Measurements from ENCODE around the gene CLINT1.
A peak's percentile ranks its signal among the peaks of the same experiment; 100 is the strongest.

The CLINT1 gene

GRCh38 chr5:157820593-157821252 lies 38.2 kb downstream of the CLINT1 start:
- DNase-seq (ENCODE audit: low spot score) = peak; percentile 14

GRCh38 chr5:157819502-157820115 lies 39.3 kb downstream of the CLINT1 start:
- no peak for DNase-seq (ENCODE audit: low spot score)

DNA sequence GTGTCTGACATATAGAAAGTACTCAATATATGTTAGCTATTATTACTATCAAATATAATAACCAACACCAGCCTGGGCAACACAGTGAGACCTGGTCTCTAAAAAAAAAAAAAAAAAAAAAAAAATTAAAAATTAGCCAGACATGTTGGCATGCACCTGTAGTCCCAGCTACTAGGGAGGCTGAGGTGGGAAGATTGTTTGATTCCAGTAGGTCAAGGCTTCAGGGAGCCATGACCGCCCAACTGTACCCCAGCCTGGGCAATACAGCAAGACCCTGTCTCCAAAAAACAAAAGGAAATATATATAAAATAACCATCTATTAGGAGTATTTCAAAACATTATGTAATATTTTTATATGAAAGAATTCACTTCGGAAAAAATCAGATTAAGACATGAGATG lies 40.6 kb downstream of the CLINT1 start:
- no peak for DNase-seq (ENCODE audit: low spot score)

GRCh38 chr5:157817928-157818327 lies 41.0 kb downstream of the CLINT1 start:
- no peak for DNase-seq (ENCODE audit: low spot score)

DNA sequence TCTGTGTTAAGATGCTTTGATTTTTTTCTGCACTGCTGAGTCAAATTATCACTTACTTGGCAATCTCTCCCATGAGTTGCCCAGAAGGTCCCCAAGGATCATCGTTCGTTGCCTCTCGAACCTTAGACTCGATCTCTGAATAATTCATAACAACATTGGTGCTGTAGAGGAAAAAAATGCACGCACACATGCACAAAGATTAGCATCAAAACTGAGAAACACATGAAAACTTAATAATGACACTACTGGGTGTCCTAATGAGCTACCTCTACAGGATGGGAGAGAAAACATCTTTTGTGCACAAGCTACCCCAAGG lies 41.6 kb downstream of the CLINT1 start:
- DNase-seq (ENCODE audit: low spot score) = no peak

- no peak for DNase-seq (ENCODE audit: low spot score)
These were observed 42.1 kb downstream of the CLINT1 start for GRCh38 chr5:157816682-157817386.

DNA sequence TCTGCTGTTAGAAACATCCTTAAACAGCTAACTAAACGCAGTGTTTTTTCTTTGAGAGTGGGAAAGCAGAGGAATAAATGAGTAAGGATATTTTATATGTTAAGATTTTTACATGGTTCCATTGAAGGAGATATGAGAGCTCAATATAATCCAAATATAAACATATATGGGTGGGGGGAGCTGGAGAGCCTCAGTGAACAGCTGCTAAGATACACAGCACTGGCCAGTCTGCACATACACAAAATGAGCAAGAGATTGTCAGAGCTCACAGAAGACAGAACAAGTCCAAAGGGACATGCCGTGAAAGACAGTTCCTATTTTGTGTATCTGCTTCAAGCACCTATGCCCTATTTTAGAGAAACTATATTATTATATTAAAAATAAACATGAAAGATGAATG lies 46.9 kb downstream of the CLINT1 start:
- no peak for DNase-seq (ENCODE audit: low spot score)

GRCh38 chr5:157808043-157808442 lies 50.9 kb downstream of the CLINT1 start:
- DNase-seq (ENCODE audit: low spot score) = no peak

DNA sequence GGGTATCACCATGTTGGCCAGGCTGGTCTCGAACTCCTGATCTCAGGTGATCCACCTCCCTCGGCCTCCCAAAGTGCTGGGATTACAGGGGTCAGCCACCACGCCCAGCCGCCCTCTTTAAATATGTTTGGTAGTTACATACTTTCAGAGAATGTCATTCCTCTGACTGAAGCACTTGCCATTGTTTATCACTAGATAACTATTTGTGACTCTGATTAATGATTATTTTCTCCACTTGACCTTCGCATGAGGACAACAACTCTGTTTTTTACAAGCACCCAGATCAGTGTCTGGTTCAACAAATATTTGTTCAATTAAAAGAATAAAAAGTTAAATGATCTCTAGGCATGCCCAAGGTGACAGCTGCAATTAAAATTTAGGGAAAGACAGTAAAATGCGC lies 56.2 kb downstream of the CLINT1 start:
- no peak for DNase-seq (ENCODE audit: low spot score)

DNA sequence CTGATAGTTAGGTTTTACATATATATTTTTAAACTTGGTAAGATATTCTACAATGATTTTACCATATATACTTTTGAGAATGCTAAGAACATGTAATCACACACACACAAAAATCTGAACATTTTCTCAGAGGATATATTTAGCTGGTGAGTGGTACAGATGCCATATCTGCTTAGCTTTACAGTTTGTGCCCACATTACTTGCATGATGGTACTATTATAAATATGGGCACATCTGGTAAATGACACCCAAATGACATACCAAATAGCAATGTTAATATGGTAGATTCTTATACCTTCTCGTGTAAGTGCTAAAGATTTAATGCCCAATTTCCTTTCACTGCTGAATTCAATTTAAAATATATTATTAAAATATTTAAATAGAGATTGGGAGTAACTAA lies 58.8 kb downstream of the CLINT1 start:
- no peak for DNase-seq (ENCODE audit: low spot score)

DNA sequence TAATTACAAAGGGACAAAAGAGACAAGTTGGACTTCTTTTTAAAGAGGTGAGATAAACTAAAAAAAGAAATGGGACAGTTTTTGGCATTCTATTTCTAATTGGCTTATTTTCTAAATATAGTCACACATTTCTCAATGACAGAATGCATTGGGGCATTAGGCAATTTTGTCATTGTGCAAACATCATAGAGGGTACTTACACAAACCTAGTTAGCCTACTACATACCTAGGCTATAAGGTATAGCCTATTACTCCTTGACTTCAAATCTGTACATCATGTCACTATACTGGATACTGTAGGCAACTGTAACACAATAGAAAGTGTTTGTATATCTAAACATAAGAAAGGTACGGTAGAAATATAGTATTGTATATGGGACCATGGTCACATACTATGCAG lies 59.4 kb downstream of the CLINT1 start:
- DNase-seq (ENCODE audit: low spot score) = no peak

- DNase-seq (ENCODE audit: low spot score) = no peak
These were observed 65.6 kb downstream of the CLINT1 start for GRCh38 chr5:157793301-157793700.

DNA sequence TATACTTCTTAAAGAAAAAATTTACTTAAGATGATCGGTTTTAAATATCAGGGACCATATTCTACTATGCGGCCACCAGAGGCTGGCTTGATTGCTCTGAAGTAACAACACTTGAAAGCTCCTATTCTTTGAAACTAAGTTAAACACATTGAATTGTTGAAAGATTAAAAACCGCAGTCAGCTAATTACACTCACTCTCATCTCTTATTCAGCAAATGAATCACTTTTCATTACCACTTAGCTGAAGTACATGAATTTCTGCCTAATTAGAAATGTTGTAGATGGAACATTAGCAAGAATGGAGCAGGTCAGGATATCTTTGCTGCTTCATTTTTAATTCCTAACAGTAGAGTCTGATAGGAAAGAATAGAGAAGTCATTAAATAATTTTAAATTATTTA lies 73.1 kb downstream of the CLINT1 start:
- no peak for DNase-seq (ENCODE audit: low spot score)

DNA sequence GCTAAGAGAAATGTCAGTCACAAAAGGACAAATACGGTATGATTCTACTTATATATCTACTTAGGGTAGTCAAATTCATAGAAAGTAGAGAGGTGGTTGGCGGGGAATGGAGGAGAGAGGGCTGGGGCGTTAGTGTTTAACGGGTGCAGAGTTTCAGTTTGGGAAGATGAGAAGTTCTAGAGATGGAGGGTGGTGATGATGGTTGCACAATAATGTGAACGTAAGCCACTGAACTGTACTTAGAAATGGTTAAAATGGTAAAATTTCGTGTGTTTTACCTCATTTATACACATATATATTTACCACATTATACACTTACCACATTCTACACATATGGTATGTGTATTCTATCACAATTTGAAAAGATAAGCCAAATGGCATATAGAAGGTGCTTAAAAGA lies 79.7 kb downstream of the CLINT1 start:
- no peak for DNase-seq (ENCODE audit: low spot score)

GRCh38 chr5:157778121-157778805 lies 80.7 kb downstream of the CLINT1 start:
- DNase-seq (ENCODE audit: low spot score) = no peak

- peak; percentile 10 for DNase-seq (ENCODE audit: low spot score)
These were observed 86.8 kb downstream of the CLINT1 start for GRCh38 chr5:157772127-157772526.

- DNase-seq (ENCODE audit: low spot score) = no peak
These were observed 88.3 kb downstream of the CLINT1 start for GRCh38 chr5:157770665-157771064.

GRCh38 chr5:157767689-157768088 lies 91.3 kb downstream of the CLINT1 start:
- DNase-seq (ENCODE audit: low spot score) = no peak

- DNase-seq (ENCODE audit: low spot score) = no peak
These were observed 92.0 kb downstream of the CLINT1 start for GRCh38 chr5:157766902-157767301.

GRCh38 chr5:157766442-157766841 lies 92.5 kb downstream of the CLINT1 start:
- no peak for DNase-seq (ENCODE audit: low spot score)

GRCh38 chr5:157764531-157764930 lies 94.4 kb downstream of the CLINT1 start:
- DNase-seq (ENCODE audit: low spot score) = no peak

DNA sequence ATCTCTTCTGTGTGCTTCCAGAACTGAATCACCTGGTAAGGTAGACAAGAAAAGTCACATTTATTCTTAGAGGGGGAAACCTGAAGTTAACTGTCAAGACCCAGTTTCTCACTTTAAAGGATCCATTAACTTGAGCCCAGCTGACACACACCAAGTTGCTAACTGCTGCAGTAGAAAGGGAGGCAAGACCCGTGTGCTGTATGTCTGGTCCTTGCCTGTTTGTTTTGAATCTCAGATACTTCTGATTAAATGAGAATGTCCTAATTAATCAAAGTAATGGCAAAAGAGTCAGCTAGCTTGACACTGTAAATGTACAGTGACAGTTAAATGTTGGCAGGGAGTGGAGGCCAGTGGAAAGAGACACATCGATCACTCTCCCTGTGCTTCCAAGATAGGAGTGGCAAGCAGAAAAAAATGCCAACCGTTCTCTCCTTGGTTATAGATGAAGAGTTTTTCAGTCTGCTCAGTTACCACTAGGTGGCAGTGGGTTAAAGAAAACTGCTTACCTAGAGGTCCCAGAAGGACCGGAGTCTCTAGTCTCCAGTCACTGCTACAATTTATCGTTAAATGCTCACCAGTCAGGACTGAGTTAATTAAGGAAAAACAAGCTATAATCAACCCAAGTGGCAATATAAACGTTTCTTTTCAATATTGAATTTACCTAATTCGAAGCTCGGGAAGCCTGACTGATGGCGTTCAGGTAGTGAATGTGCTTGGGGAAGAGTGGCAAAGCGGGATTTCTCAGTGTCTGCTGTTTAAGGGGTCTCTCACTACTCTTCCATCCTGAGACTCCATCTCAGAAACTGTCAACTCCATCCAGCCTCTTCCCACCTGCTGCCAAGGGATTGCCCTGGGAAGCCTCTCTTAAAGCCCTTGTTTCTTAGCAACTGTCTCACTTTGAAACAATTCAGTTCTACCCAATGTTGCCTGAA lies 97.0 kb downstream of the CLINT1 start:
- DNase-seq (ENCODE audit: low spot score) = peak; percentile 77

Data from iPS-NIHi11 (cell line).